Colonic mucosa (tissue), 4 donors: ENCODE results near the gene SLC32A1. TPM values are rescaled to one million over a fixed set of nuclear protein-coding genes. Genes with fewer than 3 reads are reported as not detected.

Experiments
- DNase-seq: peaks from one replicate; pipeline ENCODE4 v3.0.0-alpha.2; 2020
- H3K27ac ChIP-seq: fragments of 200-600 bp; one replicate; pipeline ENCODE4 v1.8.0; 2021
- H3K27me3 ChIP-seq: fragments of 200-600 bp; one replicate; pipeline ENCODE4 v1.8.0; 2021
- H3K36me3 ChIP-seq: fragments of 200-600 bp; one replicate; pipeline ENCODE4 v1.8.0; 2021
- H3K4me1 ChIP-seq: fragments of 200-600 bp; one replicate; pipeline ENCODE4 v1.8.0; 2021; ENCODE audit warnings: mild to moderate bottlenecking
- H3K4me3 ChIP-seq: fragments of 200-600 bp; one replicate; pipeline ENCODE4 v1.8.0; 2021
- H3K9ac ChIP-seq, 2 donors: one replicate each; pipeline ENCODE4 v1.7.0; 2013; ENCODE audit warnings: control low read depth in 2 of 2, low read depth in 2 of 2, low read length in 2 of 2
- H3K9me3 ChIP-seq: fragments of 200-600 bp; one replicate; pipeline ENCODE4 v1.8.0; 2021
- CTCF ChIP-seq: fragments of 200-600 bp; IDR thresholded peaks from one replicate; pipeline ENCODE4 v1.8.0; 2022; ENCODE audit warnings: antibody characterized with exemption, mild to moderate bottlenecking
- intact Hi-C: fragments of 100-400 bp; cut with DNase I; formaldehyde crosslinking; loops from one replicate; pipeline ENCODE4 v1.14.1; 2022
- total RNA-seq, 2 donors: library from RNA; stranded (reverse); fragmentation: NEBNext Ultra II Directional in 1 of 2; extraction: Animal tissue kit (Norgen Biotek cat#: 25700) in 1 of 2; gene quantifications; one replicate each; pipeline ENCODE4 v1.2.1, GENCODE V29; 2021
- donor health status: healthy.
- donor health status: DM: no; HTN: no; CAD: no.
- donor health status: DM: no; HTN: no; CAD: no.

The SLC32A1 gene
- total RNA-seq, 2 donors from 2014 or later: not detected

GRCh38 chr20:38685853-38686473, 38.3 kb upstream of the SLC32A1 start:
- Histone ChIP-seq H3K36me3 (no peaks in the 10 kb centered on the region), H3K4me1 (no peaks in the 10 kb centered on the region), H3K27ac (no peak overlapping the region), H3K9ac (no peak overlapping the region), H3K4me3 (no peak overlapping the region), H3K27me3 (no peaks in the 10 kb centered on the region), H3K9me3 (no peaks in the 10 kb centered on the region)
- intact Hi-C loops: no loop called here
- no peak for TF ChIP-seq CTCF
- DNase-seq: peak; percentile 38

DNA sequence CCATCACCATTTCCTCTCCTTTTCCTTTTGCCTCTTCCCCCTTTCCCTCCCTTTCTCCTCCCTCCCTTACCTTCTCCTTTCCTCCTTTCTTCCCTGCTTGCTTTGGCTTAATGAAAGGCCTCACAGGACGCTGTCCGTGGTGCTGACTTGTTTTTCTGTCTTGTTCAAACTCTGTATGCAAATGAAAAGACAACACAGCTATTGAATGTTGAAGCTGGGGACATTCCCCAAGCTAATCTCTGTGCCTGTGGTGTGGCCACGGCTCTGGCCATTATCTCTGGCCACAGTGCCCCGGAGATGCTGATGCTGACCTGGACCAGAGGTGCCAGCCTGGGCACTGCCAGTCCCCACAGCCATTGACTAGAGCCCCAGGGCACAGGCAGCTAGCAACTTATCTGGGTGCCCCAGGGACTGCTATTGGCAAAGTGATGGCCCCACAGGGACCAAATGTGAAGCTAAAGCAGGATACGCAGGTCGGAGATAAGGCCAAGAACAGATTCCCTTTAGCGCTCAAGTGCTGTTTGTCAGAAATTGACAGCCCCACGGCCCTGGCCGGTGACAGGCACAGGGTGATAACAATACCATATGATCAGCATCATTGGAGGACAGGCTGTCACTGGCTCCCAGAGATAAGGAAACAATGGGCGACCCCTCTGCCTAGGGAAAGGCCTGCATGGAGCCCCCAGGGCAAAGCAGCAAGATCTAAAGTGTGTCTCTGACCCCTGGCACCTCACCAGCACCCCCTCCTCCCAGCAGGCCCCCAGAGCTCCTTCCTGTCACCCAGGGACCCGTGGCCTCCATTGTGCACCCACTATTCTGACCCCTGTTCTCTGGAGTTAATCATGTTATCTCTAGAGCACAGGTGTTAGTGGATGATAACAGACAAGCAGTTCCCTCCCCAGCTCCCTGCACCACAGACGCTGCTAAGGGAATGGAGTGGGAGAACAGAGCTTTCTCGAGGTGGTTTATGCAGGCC, 31.6 kb upstream of the SLC32A1 start:
- intact Hi-C loops: no loop called here

GRCh38 chr20:38697306-38697705, 27.0 kb upstream of the SLC32A1 start:
- no peak overlapping the region for H3K9ac ChIP-seq
- no peaks in the 10 kb centered on the region for H3K36me3 ChIP-seq
- H3K27ac ChIP-seq: no peak overlapping the region
- intact Hi-C loops: no loop called here
- no peak overlapping the region for H3K4me3 ChIP-seq
- no peaks in the 10 kb centered on the region for H3K4me1 ChIP-seq
- no peak for TF ChIP-seq CTCF
- no peaks in the 10 kb centered on the region for H3K9me3 ChIP-seq
- no peak for DNase-seq
- H3K27me3 ChIP-seq: no peaks in the 10 kb centered on the region

More for the DNA sequence above, 31.6 kb upstream of the SLC32A1 start:
- peak; percentile 38 for DNase-seq
- no peak for TF ChIP-seq CTCF
- Histone ChIP-seq H3K4me3 (no peak overlapping the region), H3K4me1 (no peaks in the 10 kb centered on the region), H3K36me3 (no peaks in the 10 kb centered on the region), H3K9ac (no peak overlapping the region), H3K27ac (no peak overlapping the region), H3K9me3 (no peaks in the 10 kb centered on the region), H3K27me3 (no peaks in the 10 kb centered on the region)

GRCh38 chr20:38698541-38698940, 25.7 kb upstream of the SLC32A1 start:
- TF ChIP-seq CTCF: no peak
- H3K9ac ChIP-seq: no peak overlapping the region
- H3K36me3 ChIP-seq: no peaks in the 10 kb centered on the region
- intact Hi-C loops: no loop called here
- no peak overlapping the region for H3K4me3 ChIP-seq
- H3K27me3 ChIP-seq: no peaks in the 10 kb centered on the region
- H3K4me1 ChIP-seq: no peaks in the 10 kb centered on the region
- no peaks in the 10 kb centered on the region for H3K9me3 ChIP-seq
- DNase-seq: no peak
- no peak overlapping the region for H3K27ac ChIP-seq

GRCh38 chr20:38700141-38700540, 24.1 kb upstream of the SLC32A1 start:
- TF ChIP-seq CTCF: no peak
- Histone ChIP-seq H3K4me1 (no peaks in the 10 kb centered on the region), H3K27me3 (no peaks in the 10 kb centered on the region), H3K36me3 (no peaks in the 10 kb centered on the region), H3K9ac (no peak overlapping the region), H3K4me3 (no peak overlapping the region), H3K9me3 (no peaks in the 10 kb centered on the region), H3K27ac (no peak overlapping the region)
- DNase-seq: no peak
- intact Hi-C loops: no loop called here
